ENCODE data around the gene PLA2G15.

Gene PLA2G15

GRCh38 chr16:68296693-68297092, 51.5 kb downstream of the PLA2G15 start:
- DNase-seq (ENCODE audit: extremely low spot score) = no peak
- ChIA-PET POLR2A (no interaction called here), CTCF (interaction anchor here (2.2 to 15.4 kb wide), 4 partner anchors 9 to 36 kb away, joined by 7 to 268 read pairs (median 26); partner anchors contain the start of gene SLC7A6)
- no peak for TF ChIP-seq CTCF (IDR thresholded peaks at IDR 0.05; ENCODE audit: control extremely low read depth, extremely low read depth, low read depth, missing control alignments)

GRCh38 chr16:68297908-68298307, 52.7 kb downstream of the PLA2G15 start:
- TF ChIP-seq CTCF (IDR thresholded peaks at IDR 0.05; ENCODE audit: control extremely low read depth, extremely low read depth, low read depth, missing control alignments) = no peak
- DNase-seq (ENCODE audit: extremely low spot score) = no peak
- ChIA-PET CTCF (interaction anchor here (1.5 to 6.2 kb wide), 4 partner anchors 7 to 36 kb away, joined by 6 to 32 read pairs (median 14); no protein-coding TSS in a partner anchor), POLR2A (interaction anchor here (1.3 kb wide), 1 partner anchor 8 kb away, joined by 3 read pairs; no protein-coding TSS in a partner anchor)

DNA sequence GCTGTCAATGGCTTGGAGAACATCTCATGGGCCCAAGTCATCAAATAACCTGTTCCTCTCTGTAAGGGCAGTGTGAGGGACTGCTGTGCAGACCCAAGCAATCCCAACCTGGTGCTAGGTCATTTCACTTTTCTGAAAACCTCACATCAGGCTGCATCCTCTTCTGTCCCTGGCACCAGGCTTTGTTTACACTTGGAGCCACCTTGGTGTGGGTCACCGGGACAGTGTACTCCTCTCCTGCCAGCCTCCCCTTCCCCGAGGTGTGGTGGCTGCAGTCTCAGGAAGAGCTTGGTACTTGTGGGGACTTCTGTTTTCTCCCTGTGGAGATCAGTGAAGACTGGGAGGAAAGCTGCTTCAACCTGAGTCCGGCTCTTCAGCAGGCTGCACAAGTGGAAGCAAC, 53.1 kb downstream of the PLA2G15 start:
- POLR2A ChIA-PET = interaction anchor here (1.3 kb wide), 1 partner anchor 8 kb away, joined by 3 read pairs; no protein-coding TSS in a partner anchor
- CTCF ChIA-PET = interaction anchor here (1.5 to 6.2 kb wide), 4 partner anchors 10 to 37 kb away, joined by 5 to 32 read pairs (median 14); no protein-coding TSS in a partner anchor

GRCh38 chr16:68298907-68299561, 53.9 kb downstream of the PLA2G15 start:
- ChIA-PET CTCF (interaction anchor here (1.1 to 2.7 kb wide), 6 partner anchors 8 to 38 kb away, joined by 3 to 11 read pairs (median 8); partner anchors contain the start of genes PRMT7 and SLC7A6OS), POLR2A (interaction anchor here (1.3 to 2.1 kb wide), 2 partner anchors 9 kb away, joined by 3 to 7 read pairs; no protein-coding TSS in a partner anchor)
- DNase-seq (ENCODE audit: extremely low spot score) = no peak
- no peak for TF ChIP-seq CTCF (IDR thresholded peaks at IDR 0.05; ENCODE audit: control extremely low read depth, extremely low read depth, low read depth, missing control alignments)

More for the DNA sequence above, 53.1 kb downstream of the PLA2G15 start:
- DNase-seq (ENCODE audit: extremely low spot score) = no peak
- no peak for TF ChIP-seq CTCF (IDR thresholded peaks at IDR 0.05; ENCODE audit: control extremely low read depth, extremely low read depth, low read depth, missing control alignments)

- POLR2A ChIA-PET = interaction anchor here (0.7 to 2.1 kb wide), 3 partner anchors 10 to 16 kb away, joined by 3 to 7 read pairs (median 4); partner anchors contain the start of genes PRMT7 and SLC7A6OS
- TF ChIP-seq CTCF (IDR thresholded peaks at IDR 0.05; ENCODE audit: control extremely low read depth, extremely low read depth, low read depth, missing control alignments) = no peak
- DNase-seq (ENCODE audit: extremely low spot score) = no peak
- CTCF ChIA-PET = interaction anchor here (0.9 to 3.0 kb wide), 13 partner anchors 8 to 54 kb away, joined by 3 to 14 read pairs (median 6); partner anchors contain the start of genes PRMT7, SLC7A6 and SLC7A6OS
Observed at GRCh38 chr16:68299571-68300453, 54.6 kb downstream of the PLA2G15 start.

Measured in GM10248 (cell line).